C4-2B (cell line): ENCODE data around the gene CDCA5.

Experiments
- ZFX ChIP-seq: fragments of 450-650 bp; IDR thresholded peaks from 2 replicates; pipeline ENCODE4 v1.6.1; 2017
- TF ChIP-seq, protein P1 (sequence below): fragments of 450-650 bp; conservative IDR thresholded peaks from 2 replicates; pipeline ENCODE4 v1.5.1; 2017; ENCODE audit warnings: mild to moderate bottlenecking

DNA sequence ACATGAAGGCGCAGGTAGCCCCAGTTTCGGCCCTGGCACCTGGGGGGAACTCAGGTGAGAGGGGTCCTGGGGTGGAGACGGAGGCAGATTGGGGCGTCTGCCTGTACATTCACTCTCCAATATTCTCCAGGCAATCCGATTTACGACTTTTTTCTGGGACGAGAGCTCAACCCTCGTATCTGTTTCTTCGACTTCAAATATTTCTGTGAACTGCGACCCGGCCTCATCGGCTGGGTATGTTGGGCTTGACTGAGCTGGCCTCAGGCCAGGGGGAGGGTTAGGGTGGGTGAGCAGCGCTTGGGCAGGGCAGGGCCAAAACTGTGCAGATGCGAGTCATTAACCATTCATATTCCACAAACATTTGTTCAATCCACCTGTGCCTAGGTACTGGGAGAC lies 29.5 kb upstream of the CDCA5 start:
- TF ChIP-seq, protein P1, sequence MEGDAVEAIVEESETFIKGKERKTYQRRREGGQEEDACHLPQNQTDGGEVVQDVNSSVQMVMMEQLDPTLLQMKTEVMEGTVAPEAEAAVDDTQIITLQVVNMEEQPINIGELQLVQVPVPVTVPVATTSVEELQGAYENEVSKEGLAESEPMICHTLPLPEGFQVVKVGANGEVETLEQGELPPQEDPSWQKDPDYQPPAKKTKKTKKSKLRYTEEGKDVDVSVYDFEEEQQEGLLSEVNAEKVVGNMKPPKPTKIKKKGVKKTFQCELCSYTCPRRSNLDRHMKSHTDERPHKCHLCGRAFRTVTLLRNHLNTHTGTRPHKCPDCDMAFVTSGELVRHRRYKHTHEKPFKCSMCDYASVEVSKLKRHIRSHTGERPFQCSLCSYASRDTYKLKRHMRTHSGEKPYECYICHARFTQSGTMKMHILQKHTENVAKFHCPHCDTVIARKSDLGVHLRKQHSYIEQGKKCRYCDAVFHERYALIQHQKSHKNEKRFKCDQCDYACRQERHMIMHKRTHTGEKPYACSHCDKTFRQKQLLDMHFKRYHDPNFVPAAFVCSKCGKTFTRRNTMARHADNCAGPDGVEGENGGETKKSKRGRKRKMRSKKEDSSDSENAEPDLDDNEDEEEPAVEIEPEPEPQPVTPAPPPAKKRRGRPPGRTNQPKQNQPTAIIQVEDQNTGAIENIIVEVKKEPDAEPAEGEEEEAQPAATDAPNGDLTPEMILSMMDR = no peak
- TF ChIP-seq ZFX = no peak
